ENCODE data around the gene PODXL2.

- TF ChIP-seq CTCF (IDR thresholded peaks at IDR 0.05; ENCODE audit: insufficient read depth, low read length) (no peak), POLR2AphosphoS5 (IDR thresholded peaks at IDR 0.05; ENCODE audit: low read depth) (no peak)
These were observed 41.2 kb downstream of the PODXL2 start for GRCh38 chr3:127670229-127670559.

Measured in HL-60 (cell line).